ENCODE results near the gene MRTO4.
"Not testable (repeated sequence)": the region's sequence is repeated elsewhere in the genome, so short reads cannot be mapped to it uniquely, and the experiment has no call there.

The MRTO4 gene

GRCh38 chr1:19222979-19223824, 28.4 kb upstream of the MRTO4 start:
- DNase-seq (ENCODE audit: low read depth), result no peak

- no peak for DNase-seq (ENCODE audit: low read depth)
These were observed 22.4 kb upstream of the MRTO4 start for GRCh38 chr1:19229229-19229628.

- no peak for DNase-seq (ENCODE audit: low read depth)
These were observed 21.7 kb upstream of the MRTO4 start for GRCh38 chr1:19229828-19230325.

GRCh38 chr1:19231736-19232523, 19.7 kb upstream of the MRTO4 start:
- DNase-seq (ENCODE audit: low read depth), result not testable (repeated sequence)

GRCh38 chr1:19232524-19232846, 19.1 kb upstream of the MRTO4 start:
- DNase-seq (ENCODE audit: low read depth), result no peak

GRCh38 chr1:19234224-19234623, 17.4 kb upstream of the MRTO4 start:
- DNase-seq (ENCODE audit: low read depth), result no peak

GRCh38 chr1:19239876-19240275, 11.7 kb upstream of the MRTO4 start:
- DNase-seq (ENCODE audit: low read depth), result no peak

- peak; percentile 25 for DNase-seq (ENCODE audit: low read depth)
These were observed 10.7 kb upstream of the MRTO4 start for GRCh38 chr1:19240673-19241538.

- no peak for DNase-seq (ENCODE audit: low read depth)
These were observed 838 bp upstream of the MRTO4 start for GRCh38 chr1:19250629-19251304.

- no peak for DNase-seq (ENCODE audit: low read depth)
These were observed 2.8 kb downstream of the MRTO4 start for GRCh38 chr1:19254416-19254815.

GRCh38 chr1:19255288-19255687, 3.7 kb downstream of the MRTO4 start:
- DNase-seq (ENCODE audit: low read depth), result no peak

- DNase-seq (ENCODE audit: low read depth), result not testable (repeated sequence)
These were observed 4.7 kb downstream of the MRTO4 start for GRCh38 chr1:19256301-19256700.

- no peak for DNase-seq (ENCODE audit: low read depth)
These were observed 5.7 kb downstream of the MRTO4 start for GRCh38 chr1:19257178-19257914.

GRCh38 chr1:19258353-19258752, 6.7 kb downstream of the MRTO4 start:
- DNase-seq (ENCODE audit: low read depth), result no peak

GRCh38 chr1:19260211-19261138, 8.9 kb downstream of the MRTO4 start:
- DNase-seq (ENCODE audit: low read depth), result no peak

GRCh38 chr1:19262047-19262446, 10.4 kb downstream of the MRTO4 start:
- no peak for DNase-seq (ENCODE audit: low read depth)

- no peak for DNase-seq (ENCODE audit: low read depth)
These were observed 11.1 kb downstream of the MRTO4 start for GRCh38 chr1:19262744-19263143.

GRCh38 chr1:19268445-19268844, 16.8 kb downstream of the MRTO4 start:
- DNase-seq (ENCODE audit: low read depth), result no peak

GRCh38 chr1:19269427-19270342, 18.1 kb downstream of the MRTO4 start:
- DNase-seq (ENCODE audit: low read depth), result not testable (repeated sequence)

Measured in T-helper 22 cell (primary cell).